Chondrocyte (in vitro differentiated cells): ENCODE data around the gene ASB9. TPM values are rescaled to one million over a fixed set of nuclear protein-coding genes. Genes with fewer than 3 reads are reported as not detected.

Source experiments
- DNase-seq: peaks from one replicate; pipeline ENCODE4 v3.0.0; 2021; ENCODE audit warnings: mixed read lengths, low spot score
- H3K27ac Mint-ChIP-seq: one replicate; pipeline ENCODE4 v1.8.0; 2021; ENCODE audit warnings: mild to moderate bottlenecking, moderate library complexity, mixed read lengths; ENCODE audit not compliant: unreplicated experiment
- H3K27me3 Mint-ChIP-seq: 2 replicates; pipeline ENCODE4 v1.8.0; 2021; ENCODE audit warnings: low read depth, mixed read lengths
- H3K36me3 Mint-ChIP-seq: 2 replicates; pipeline ENCODE4 v1.8.0; 2021; ENCODE audit warnings: low read depth, mixed read lengths
- H3K4me1 Mint-ChIP-seq: 2 replicates; pipeline ENCODE4 v1.8.0; 2021; ENCODE audit warnings: low read depth, mild to moderate bottlenecking, mixed read lengths
- H3K4me3 Mint-ChIP-seq: one replicate; pipeline ENCODE4 v1.8.0; 2021; ENCODE audit warnings: mild to moderate bottlenecking, moderate library complexity, mixed read lengths; ENCODE audit not compliant: unreplicated experiment
- H3K9me3 Mint-ChIP-seq: 2 replicates; pipeline ENCODE4 v1.8.0; 2021; ENCODE audit warnings: low read depth, mixed read lengths
- CTCF ChIP-seq: fragments of 200-600 bp; sonication (generic); IDR thresholded peaks from 2 replicates; pipeline ENCODE4 v1.5.0; 2021; ENCODE audit warnings: antibody characterized with exemption, mild to moderate bottlenecking, moderate library complexity
- total RNA-seq: library from RNA; stranded (reverse); gene quantifications from 3 replicates; pipeline ENCODE4 v1.2.1, GENCODE V29; 2021

The ASB9 gene
- total RNA-seq, 1 donor from 2014 or later: not detected

DNA sequence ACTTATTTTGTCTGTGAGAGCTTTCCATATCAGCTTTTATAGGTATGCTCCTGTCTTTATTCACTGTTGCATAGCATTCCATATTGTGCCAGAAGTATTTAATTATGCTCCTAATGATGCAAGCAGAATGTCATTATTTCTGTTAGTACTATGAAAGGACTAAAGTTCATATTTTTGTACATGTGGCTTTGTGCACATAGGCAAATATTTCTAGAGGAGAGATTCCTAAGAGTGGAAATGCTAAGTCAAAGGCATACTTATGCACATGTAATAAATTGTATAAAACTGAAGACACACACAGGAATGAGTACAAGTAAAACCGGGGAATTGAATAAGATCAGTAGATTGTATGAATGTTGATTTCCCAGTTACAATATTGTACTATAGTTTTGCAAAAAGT, 1.9 kb upstream of the ASB9 start:
- Mint-ChIP-seq H3K4me3 (no peak overlapping the region), H3K27ac (no peak overlapping the region), H3K4me1 (no peaks in the 10 kb centered on the region), H3K36me3 (no peaks in the 10 kb centered on the region), H3K9me3 (no peaks in the 10 kb centered on the region), H3K27me3 (no peaks in the 10 kb centered on the region)
- no peak for DNase-seq
- no peak for TF ChIP-seq CTCF

DNA sequence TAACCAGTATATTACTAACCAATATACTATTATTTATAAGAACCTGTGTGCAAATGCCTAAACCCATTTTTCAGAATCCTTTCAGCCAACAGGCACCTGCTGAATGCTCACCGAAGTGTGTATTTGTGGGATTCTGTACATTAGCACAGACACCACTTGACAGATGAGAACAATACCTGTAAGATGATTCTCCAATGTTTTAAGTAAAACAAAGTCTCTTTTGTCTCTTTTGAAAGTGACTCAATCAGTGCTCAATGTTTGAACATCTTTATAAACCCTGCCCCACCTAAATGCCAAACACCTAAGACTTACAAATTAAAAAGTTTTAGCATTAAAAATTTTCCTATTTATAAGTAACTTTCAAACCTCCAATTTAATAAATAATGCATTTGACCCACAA, 763 bp downstream of the ASB9 start:
- Mint-ChIP-seq H3K27me3 (peaks cover 2% of the 10 kb centered on the region), H3K9me3 (peaks cover 4% of the 10 kb centered on the region), H3K27ac (no peak overlapping the region)

GRCh38 chrX:15254852-15255251, 15.0 kb downstream of the ASB9 start:
- no peaks in the 10 kb centered on the region for H3K9me3 Mint-ChIP-seq
- H3K27ac Mint-ChIP-seq: no peak overlapping the region
- H3K27me3 Mint-ChIP-seq: no peaks in the 10 kb centered on the region
- no peak for DNase-seq
- no peak overlapping the region for H3K4me3 Mint-ChIP-seq
- no peak for TF ChIP-seq CTCF
- H3K36me3 Mint-ChIP-seq: no peaks in the 10 kb centered on the region
- H3K4me1 Mint-ChIP-seq: no peaks in the 10 kb centered on the region

More for the DNA sequence above, 763 bp downstream of the ASB9 start:
- Mint-ChIP-seq H3K4me1 (no peaks in the 10 kb centered on the region), H3K4me3 (no peak overlapping the region), H3K36me3 (no peaks in the 10 kb centered on the region)
- no peak for TF ChIP-seq CTCF
- DNase-seq: no peak

DNA sequence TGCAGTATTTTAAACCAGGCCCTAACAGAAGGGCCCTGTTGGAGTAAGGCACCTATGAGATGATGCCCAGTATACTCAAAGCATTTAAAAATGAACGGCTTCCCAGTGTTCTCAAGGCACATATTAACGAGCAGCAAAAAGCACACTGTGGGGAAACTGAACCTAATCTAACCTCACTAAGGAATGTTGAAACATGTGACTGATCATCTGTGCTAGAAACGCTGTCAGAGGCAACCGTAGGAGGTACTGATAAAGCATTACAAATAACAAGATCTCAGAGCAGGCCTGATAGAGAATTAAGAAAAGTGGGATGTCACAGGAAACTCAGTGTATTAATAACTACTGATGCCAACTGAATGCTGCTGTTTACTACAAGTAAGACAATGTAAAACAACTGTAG, 24.0 kb downstream of the ASB9 start:
- H3K9me3 Mint-ChIP-seq: no peaks in the 10 kb centered on the region
- H3K27me3 Mint-ChIP-seq: peaks cover 5% of the 10 kb centered on the region
- DNase-seq: no peak
- no peak overlapping the region for H3K27ac Mint-ChIP-seq
- H3K4me3 Mint-ChIP-seq: no peak overlapping the region
- TF ChIP-seq CTCF: no peak
- no peaks in the 10 kb centered on the region for H3K36me3 Mint-ChIP-seq
- no peaks in the 10 kb centered on the region for H3K4me1 Mint-ChIP-seq

DNA sequence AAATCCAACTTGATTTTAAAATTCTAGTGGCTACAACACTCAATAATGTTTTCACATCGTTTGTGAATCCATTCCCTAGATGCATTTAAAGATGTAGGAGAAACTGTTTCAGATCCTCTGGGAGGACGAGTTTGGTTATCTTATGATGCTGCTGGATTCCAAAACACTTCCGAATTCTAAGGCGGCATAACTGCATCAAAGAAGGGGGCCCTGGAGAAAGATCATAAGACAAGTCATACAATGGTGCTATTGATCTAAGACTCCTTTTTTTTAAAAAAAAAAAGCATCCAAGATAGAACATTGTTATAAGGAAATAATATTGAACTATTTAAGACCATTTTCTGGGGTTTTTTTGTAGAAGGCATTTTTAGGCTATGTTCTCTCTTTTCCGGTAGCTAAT, 25.5 kb downstream of the ASB9 start:
- no peak for TF ChIP-seq CTCF
- DNase-seq: no peak
- H3K27ac Mint-ChIP-seq: no peak overlapping the region
- H3K36me3 Mint-ChIP-seq: no peaks in the 10 kb centered on the region
- no peak overlapping the region for H3K4me3 Mint-ChIP-seq
- no peaks in the 10 kb centered on the region for H3K9me3 Mint-ChIP-seq
- no peaks in the 10 kb centered on the region for H3K4me1 Mint-ChIP-seq
- H3K27me3 Mint-ChIP-seq: peaks cover 5% of the 10 kb centered on the region
